GM21381 (cell line): ENCODE measurements around the gene CCDC197.

Experiments
- ATAC-seq: cut with Tn5 transposase; IDR thresholded peaks from one replicate; pipeline ENCODE4 v1.9.1; 2021; ENCODE audit warnings: mild to moderate bottlenecking, moderate library complexity; ENCODE audit not compliant: unreplicated experiment

CCDC197 gene

DNA sequence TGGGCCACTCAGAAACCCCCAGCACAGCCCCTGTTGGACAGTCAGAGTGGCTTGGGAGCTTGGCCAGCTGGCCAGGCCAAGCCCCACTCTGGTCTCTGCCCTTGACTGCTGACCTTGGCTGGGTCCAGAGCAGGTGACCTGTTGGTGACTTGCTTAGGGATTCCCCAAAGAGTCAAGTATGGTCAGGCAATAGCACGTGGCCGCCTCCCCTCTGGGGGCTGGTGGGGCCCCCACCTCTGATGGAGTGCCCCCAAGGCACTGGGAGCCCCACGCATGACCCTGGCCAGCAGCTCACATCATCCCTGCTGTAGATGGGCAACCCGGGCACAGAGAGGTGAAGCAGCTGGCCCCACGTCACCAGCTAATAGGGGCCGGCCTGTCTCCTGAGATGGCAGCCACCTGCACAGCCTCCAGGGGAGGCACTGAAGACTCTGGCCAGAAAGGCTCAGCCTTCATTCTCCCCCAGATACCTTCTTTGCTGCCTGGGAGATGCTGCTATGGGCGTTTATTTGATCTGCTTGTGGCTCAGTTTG, 1.8 kb downstream of the CCDC197 start:
- no peak for ATAC-seq

DNA sequence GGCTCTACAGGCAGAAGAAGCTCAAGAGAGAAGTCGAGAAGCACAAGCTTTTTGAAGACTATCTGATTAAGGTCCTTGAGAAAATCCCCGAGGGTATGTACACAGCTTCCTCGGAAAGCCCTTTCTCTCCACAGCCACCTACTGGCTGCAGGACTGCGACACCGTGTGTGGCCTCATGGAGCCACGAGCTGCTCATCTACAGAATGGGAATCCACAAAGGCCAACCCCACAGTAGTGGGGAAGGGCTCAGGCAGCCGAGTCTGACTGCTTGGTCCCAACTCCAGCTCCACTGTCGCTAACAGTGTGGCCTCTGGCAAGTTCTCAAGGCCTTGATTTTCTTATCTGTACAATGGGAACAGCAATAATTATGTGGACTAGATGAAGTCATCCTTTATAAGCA, 2.5 kb downstream of the CCDC197 start:
- ATAC-seq, result no peak

GRCh38 chr14:94000267-94000666, 3.2 kb downstream of the CCDC197 start:
- ATAC-seq, result no peak

GRCh38 chr14:94001016-94001415, 3.9 kb downstream of the CCDC197 start:
- no peak for ATAC-seq

- no peak for ATAC-seq
These were observed 4.6 kb downstream of the CCDC197 start for GRCh38 chr14:94001501-94002396.

DNA sequence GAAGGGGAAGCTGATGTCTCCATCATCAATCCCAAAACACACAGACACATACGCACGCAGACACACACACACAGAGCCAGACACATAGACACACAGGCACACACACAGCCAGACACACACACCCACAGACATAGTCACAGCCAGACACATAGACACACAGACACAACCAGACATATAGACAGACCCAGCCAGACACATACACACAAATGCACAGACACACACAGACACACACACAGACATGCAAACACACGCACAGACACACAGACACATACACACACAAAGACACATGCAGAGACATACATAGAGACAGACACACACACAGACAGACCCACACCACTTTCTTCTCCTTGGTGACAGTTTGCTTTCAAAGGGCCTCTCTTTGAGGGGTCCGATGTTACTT, 6.3 kb downstream of the CCDC197 start:
- no peak for ATAC-seq

- no peak for ATAC-seq
These were observed 6.9 kb downstream of the CCDC197 start for GRCh38 chr14:94004015-94004414.

GRCh38 chr14:94005324-94006073, 8.4 kb downstream of the CCDC197 start:
- ATAC-seq, result no peak

GRCh38 chr14:94008234-94008633, 11.1 kb downstream of the CCDC197 start:
- ATAC-seq, result no peak

GRCh38 chr14:94009767-94010166, 12.7 kb downstream of the CCDC197 start:
- ATAC-seq, result peak; percentile 52

- ATAC-seq, result no peak
These were observed 13.5 kb downstream of the CCDC197 start for GRCh38 chr14:94010625-94011024.

DNA sequence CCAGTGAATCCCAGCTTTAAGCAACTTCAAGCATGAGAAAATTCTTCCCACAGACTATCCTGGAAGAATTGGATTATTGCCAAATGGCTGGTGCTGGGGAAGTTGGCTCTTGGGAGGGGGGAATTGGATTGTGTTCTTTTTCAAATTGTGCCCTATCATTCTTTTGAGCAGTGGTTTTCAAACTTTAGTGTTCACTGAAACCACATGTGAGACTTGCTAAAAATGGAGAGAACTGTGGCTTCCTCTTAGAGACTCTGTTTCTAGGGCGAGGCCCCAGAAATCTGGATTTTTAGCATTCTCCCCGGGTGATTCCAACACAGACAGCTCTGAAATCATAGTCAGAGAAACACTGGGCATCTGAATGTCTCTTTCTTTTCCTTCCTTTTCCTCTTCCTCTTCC, 14.7 kb downstream of the CCDC197 start:
- ATAC-seq, result no peak

GRCh38 chr14:94014382-94014781, 17.3 kb downstream of the CCDC197 start:
- no peak for ATAC-seq

DNA sequence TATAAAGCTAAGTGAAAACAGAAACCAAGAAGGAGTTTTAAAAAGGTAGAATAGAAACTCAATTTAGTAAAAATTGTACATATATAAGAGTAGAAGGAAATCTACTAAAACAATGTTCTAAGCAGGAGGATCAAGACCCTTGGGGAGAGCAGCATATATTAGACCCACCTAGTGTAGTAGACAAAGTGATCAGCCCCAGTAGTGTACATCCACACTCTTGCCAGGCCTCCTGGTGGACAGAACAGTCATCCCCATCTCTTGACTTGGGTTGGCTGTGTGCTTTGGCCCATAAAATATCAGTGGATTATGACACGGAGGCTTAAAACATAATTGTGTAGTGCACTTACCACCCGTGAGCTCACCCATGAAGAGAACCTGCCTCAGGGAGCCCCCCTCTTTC, 18.1 kb downstream of the CCDC197 start:
- no peak for ATAC-seq

DNA sequence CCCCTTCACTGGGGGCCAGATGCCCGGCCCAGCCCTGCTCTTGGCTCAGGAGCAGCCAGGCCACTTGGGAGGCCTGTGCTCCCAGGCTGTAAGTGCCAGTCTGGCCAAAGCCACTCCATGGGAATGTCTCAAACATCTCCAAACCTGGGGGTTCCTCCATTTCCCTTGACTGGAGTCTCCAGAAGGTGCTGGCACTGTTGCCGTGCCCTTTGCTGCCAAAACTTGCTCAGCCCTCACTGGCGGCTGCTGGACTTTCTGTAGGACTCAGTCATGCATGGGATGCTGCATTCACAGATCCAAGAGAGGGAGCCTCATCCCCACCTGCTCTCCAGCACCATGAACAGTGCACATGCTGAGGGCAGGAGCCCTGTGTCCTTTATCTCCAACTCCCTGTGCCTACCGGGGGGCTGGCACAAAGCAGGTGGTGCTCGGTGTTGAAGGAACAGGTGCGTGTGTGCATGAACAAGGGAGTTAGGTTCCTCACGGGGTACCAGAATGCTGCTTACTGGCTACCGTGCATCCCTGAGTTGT, 19.4 kb downstream of the CCDC197 start:
- ATAC-seq, result no peak

- ATAC-seq, result no peak
These were observed 21.2 kb downstream of the CCDC197 start for GRCh38 chr14:94018308-94018707.

GRCh38 chr14:94019329-94019728, 22.2 kb downstream of the CCDC197 start:
- ATAC-seq, result no peak

GRCh38 chr14:94020267-94020666, 23.2 kb downstream of the CCDC197 start:
- ATAC-seq, result no peak

DNA sequence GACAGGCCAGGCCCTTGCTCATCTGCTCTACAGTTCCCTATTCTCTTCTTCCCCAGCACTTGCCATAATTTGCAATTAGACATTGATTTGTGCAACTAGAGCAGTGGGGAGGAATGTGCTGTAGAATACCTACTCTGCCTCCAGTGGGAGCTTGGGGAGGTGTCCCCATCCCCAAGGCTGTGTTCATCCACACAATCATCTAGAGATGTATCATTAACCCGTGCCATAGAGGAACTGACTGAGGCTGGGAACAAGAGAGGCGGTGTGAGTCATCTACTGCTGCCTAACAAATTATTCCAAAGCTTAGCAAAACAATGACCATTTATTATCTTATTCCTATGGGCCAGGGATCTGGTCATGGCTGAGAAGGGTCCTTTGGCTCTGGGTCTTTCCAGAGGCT, 23.9 kb downstream of the CCDC197 start:
- ATAC-seq, result no peak

GRCh38 chr14:94021416-94022157, 24.5 kb downstream of the CCDC197 start:
- no peak for ATAC-seq
